Lower leg skin (tissue), 4 donors: ENCODE measurements around the gene THSD4. TPM values are rescaled to one million over a fixed set of nuclear protein-coding genes. Genes with fewer than 3 reads are reported as not detected.

Experiments
- DNase-seq, 2 donors: peaks; one replicate each; pipeline ENCODE4 v3.0.0-alpha.2; 2019; ENCODE audit warnings: low spot score in 2 of 2
- H3K4me3 ChIP-seq: fragments of 200-600 bp; sonication (generic); 2 replicates; pipeline ENCODE4 v1.5.1; 2017; ENCODE audit warnings: mild to moderate bottlenecking, low read depth; ENCODE audit not compliant: poor library complexity, severe bottlenecking
- POLR2A ChIP-seq, 2 donors: fragments of 450-650 bp; IDR thresholded peaks; one replicate each; pipeline ENCODE4 v1.6.1; 2016 to 2017; ENCODE audit warnings: antibody characterized with exemption in 2 of 2, mild to moderate bottlenecking in 1 of 2, moderate library complexity in 1 of 2
- WGBS, 2 donors: methylation state at CpG; one replicate each; pipeline ENCODE4 v1.1.5; 2018; 5-methylcytosine and 5-hydroxymethylcytosine counted together
- intact Hi-C: fragments of 100-400 bp; cut with DNase I; formaldehyde crosslinking; loops from one replicate; pipeline ENCODE4 v1.15.0; 2023; ENCODE audit warnings: low total_unique reads
- total RNA-seq, 4 donors: library from RNA; depleted of rRNA; stranded (reverse); fragments of >200 nt; gene quantifications; one replicate each; pipeline ENCODE4 v1.1.0, GENCODE V29; 2016
- TF ChIP-seq, protein P1 (sequence below), 3 donors: fragments of 450-650 bp; IDR thresholded peaks; one replicate each; pipeline ENCODE4 v1.5.1; 2016; ENCODE audit warnings: antibody characterized with exemption in 3 of 3, mild to moderate bottlenecking in 3 of 3, moderate library complexity in 2 of 3

THSD4 gene
- total RNA-seq, 4 donors from 2014 or later: 9.3 to 39.2 (median 32.8) TPM

DNA sequence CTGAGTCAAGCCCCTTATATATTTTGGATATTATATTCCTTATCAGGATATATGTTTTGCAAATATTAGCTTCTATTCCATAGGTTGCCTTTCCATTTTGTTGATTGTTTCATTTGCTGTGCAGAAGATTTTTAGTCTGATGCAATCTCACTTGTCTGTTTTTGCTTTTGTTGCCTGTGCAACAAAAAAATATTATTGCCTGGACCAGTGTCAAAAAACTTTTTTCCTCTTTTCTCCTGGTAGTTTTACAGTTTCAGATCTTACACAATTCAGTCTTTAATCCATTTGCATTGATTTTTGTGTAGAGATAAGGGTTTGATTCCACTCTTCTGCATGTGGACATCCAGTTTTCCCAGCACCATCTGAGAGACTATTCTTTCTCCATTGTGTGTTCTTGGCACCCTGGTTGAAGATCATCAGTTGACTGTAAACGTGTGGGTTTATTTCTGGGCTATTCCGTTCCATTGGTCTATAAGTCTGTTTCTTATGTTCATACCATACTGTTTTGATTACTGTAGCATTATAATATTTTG, 466.2 kb downstream of the THSD4 start:
- DNase-seq: no peak
- intact Hi-C loops: no loop called here
- WGBS, 2 donors: 55 to 69% methylated on average over 2 of the region's 2 CpGs
- TF ChIP-seq POLR2A (IDR thresholded peaks at IDR 0.05): no peak
- TF ChIP-seq, protein P1, sequence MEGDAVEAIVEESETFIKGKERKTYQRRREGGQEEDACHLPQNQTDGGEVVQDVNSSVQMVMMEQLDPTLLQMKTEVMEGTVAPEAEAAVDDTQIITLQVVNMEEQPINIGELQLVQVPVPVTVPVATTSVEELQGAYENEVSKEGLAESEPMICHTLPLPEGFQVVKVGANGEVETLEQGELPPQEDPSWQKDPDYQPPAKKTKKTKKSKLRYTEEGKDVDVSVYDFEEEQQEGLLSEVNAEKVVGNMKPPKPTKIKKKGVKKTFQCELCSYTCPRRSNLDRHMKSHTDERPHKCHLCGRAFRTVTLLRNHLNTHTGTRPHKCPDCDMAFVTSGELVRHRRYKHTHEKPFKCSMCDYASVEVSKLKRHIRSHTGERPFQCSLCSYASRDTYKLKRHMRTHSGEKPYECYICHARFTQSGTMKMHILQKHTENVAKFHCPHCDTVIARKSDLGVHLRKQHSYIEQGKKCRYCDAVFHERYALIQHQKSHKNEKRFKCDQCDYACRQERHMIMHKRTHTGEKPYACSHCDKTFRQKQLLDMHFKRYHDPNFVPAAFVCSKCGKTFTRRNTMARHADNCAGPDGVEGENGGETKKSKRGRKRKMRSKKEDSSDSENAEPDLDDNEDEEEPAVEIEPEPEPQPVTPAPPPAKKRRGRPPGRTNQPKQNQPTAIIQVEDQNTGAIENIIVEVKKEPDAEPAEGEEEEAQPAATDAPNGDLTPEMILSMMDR (IDR thresholded peaks at IDR 0.05): no peak
- H3K4me3 ChIP-seq: no peak overlapping the region

DNA sequence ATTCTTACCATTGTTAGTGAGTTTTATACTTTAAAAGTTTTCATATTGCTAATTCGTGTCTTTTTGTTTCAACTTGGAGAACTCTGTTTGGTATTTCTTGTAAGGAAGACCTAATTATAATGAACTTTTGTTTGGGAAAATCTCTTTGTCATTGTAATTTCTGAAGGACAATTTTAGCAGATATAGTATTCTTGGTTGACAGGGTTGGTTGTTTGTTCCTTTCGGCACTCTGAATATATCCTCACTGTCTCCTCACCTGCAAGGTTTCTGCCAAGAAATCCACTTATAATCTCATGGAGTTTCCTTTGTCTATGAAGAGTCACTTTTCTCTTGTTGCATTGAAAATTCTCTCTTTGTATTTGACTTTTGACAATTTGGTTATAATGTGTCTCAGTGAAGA, 469.9 kb downstream of the THSD4 start:
- no peak for DNase-seq
- WGBS, 2 donors: 94 to 96% methylated on average over 2 of the region's 2 CpGs
- TF ChIP-seq POLR2A (IDR thresholded peaks at IDR 0.05): no peak
- TF ChIP-seq, protein P1 (IDR thresholded peaks at IDR 0.05): no peak
- H3K4me3 ChIP-seq: no peak overlapping the region
- intact Hi-C loops: no loop called here

DNA sequence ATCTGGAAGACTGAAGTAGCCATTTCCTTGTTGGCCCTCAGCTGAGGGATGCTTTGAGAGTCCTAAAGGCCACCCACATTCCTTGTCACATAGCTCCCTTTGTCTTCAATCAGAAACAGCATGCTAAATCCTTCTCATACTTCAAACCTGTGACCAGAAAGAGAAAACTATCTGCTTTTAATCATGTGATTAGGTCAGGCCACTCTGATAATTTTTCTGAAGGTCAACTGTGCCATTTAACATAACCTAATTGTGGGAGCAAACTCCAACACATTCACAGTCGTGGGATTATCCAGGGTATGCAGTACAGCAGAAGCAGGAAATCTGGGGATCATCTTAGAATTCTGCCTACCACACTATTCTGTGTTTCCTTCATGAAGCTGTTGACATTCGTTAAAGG, 471.2 kb downstream of the THSD4 start:
- TF ChIP-seq, protein P1 (IDR thresholded peaks at IDR 0.05): no peak
- no peak for TF ChIP-seq POLR2A (IDR thresholded peaks at IDR 0.05)
- intact Hi-C loops: no loop called here
- WGBS, 2 donors: 88 to 100% methylated on average over 2 of the region's 2 CpGs
- no peak overlapping the region for H3K4me3 ChIP-seq
- DNase-seq: no peak

DNA sequence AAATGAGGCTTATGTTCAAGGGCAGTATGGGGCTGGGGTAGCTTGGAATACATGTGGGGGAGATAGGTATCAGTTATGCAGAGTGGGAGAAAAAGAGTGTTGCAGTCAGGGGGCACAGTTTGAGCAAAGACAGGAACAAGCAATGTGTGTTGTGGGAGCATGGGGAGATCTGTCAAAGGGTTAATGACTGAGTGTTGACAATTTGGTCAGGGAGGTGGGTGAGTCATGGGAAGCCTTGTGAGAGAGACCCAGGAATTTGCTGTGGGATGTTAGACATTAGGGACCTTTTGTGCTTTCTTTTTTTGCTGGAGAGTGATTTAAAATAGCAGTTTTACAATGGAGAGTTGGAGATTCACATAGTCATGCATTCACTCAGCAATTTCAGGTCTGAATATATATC, 473.5 kb downstream of the THSD4 start:
- intact Hi-C loops: no loop called here
- H3K4me3 ChIP-seq: no peak overlapping the region
- DNase-seq: no peak
- TF ChIP-seq POLR2A (IDR thresholded peaks at IDR 0.05): no peak
- TF ChIP-seq, protein P1 (IDR thresholded peaks at IDR 0.05): no peak

DNA sequence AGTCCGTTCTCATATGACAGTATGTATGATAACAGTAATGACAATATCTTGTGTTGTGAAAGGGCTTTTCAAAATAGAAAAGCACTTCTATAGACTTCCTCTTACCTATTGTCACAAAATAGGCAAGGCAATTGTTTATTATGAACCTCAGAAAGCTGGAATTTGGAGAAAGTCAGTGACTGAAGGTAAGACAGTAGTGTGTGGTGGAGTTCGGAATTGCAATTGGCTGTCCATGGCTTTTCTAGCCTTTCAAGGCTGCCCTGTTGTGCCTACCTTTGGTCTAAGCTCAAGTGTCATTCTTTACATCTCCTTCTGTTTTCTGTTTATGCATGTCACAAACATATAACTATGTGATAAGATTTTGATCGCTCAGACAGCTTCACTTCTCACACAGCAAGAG, 475.8 kb downstream of the THSD4 start:
- no peak for TF ChIP-seq POLR2A (IDR thresholded peaks at IDR 0.05)
- TF ChIP-seq, protein P1 (IDR thresholded peaks at IDR 0.05): no peak
- WGBS, 2 donors: 95 to 96% methylated on average over 3 of the region's 3 CpGs
- H3K4me3 ChIP-seq: no peak overlapping the region
- intact Hi-C loops: no loop called here
- no peak for DNase-seq

DNA sequence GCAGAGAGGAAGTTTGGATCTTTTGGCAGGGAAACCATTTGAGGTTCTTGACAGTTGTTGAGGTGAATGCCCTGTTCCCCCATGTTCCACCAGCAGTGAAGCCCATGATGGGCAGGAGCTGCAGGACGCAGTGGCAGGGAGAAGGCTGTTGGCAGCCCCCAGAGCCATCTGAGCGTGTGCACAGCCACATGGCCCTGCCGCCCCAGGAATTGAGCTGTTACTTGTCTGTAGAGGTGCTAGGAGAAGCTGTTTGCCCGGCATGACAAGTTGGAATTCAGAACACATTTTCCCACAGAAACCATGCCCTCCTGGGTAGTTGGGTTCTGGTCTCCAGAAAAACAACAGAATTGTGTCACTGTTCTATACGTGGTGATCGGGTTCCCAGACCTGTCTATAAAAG, 476.9 kb downstream of the THSD4 start:
- TF ChIP-seq, protein P1 (IDR thresholded peaks at IDR 0.05): no peak
- TF ChIP-seq POLR2A (IDR thresholded peaks at IDR 0.05): no peak
- no peak overlapping the region for H3K4me3 ChIP-seq
- WGBS, 2 donors: 78 to 84% methylated on average over 6 of the region's 6 CpGs
- DNase-seq: no peak
- intact Hi-C loops: no loop called here
